SK-N-MC (cell line): ENCODE results near the gene RBM26.

Experiments used
- EZH2 ChIP-seq: fragments of 200-600 bp; sonication (generic); IDR thresholded peaks from one replicate; pipeline ENCODE4 v1.6.1; 2017; ENCODE audit warnings: antibody characterized with exemption
- FOXP2 ChIP-seq: optimal IDR thresholded peaks from 2 replicates; pipeline ENCODE3; 2011; ENCODE audit warnings: mild to moderate bottlenecking, moderate library complexity; ENCODE audit not compliant: insufficient read depth; ENCODE audit errors: extremely low read length, control extremely low read depth
- POLR2AphosphoS5 ChIP-seq: IDR thresholded peaks from 2 replicates; pipeline ENCODE4 v1.6.1; 2012; ENCODE audit warnings: mild to moderate bottlenecking, low read depth, low read length, borderline replicate concordance

DNA sequence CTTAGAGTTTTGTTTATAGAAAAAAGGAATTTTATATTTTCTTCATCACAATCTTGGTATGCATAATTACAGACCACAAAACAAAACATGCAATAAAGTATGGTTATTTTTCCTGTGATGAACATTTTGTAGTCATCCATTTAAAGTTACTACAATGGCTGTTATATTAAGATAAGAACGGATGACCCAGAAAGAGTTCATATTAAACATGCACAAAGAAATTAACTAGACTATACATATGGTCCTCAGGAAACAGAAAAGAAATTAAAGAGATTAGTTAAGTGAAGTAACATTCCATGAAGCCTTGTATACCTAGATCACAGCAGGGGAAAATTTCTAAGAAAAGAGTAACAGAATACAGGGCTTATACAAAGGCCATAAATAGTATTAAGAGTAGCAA, 36.8 kb downstream of the RBM26 start:
- TF ChIP-seq EZH2 (no peak), POLR2AphosphoS5 (no peak), FOXP2 (no peak)
